ENCODE measurements around the gene EFEMP2.

DNA sequence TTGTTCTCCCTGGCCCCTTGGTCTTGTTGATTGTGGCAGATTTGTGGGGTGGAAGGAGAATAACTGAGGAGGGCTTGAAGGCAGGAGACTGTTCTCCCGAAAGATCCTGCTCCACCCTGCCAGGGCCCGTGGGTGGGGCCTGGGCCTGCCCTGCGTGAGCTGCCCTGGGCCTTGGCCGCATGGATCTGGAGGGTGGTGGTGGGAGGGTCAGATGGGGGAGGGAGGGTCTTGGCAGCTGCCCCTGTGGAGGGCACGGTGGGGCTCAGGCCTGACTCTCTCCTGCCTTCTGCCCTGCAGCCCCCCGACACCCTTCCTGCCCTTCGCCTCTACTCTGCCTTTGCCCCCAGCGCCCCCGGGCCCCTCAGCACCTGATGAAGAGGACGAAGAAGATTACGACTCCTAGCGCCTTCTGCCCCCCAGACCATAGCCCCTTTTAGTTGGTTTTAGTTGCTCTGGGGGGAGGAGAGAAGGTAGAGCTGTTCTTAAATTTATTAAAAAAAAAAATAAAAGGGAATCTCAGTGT lies 48.5 kb upstream of the EFEMP2 start:
- no peak for TF ChIP-seq CTCF (IDR thresholded peaks at IDR 0.05 in 2 of 3, conservative IDR thresholded peaks at IDR 0.05 in 1 of 3; ENCODE audit: control insufficient read depth in 2 of 3, extremely low read depth in 1 of 3, insufficient read depth in 1 of 3, low read depth in 3 of 3, low read length in 3 of 3)
- TF ChIP-seq POLR2AphosphoS5 (IDR thresholded peaks at IDR 0.05; ENCODE audit: low read length) = no peak
- no peak for TF ChIP-seq CBFB (IDR thresholded peaks at IDR 0.05; ENCODE audit: low read depth)
- no peak for TF ChIP-seq ZNF384 (IDR thresholded peaks at IDR 0.05; ENCODE audit: borderline replicate concordance, low read depth, low read length)
- TF ChIP-seq NRF1 (conservative IDR thresholded peaks at IDR 0.05; ENCODE audit: low read depth, low read length) = no peak
- TF ChIP-seq TAF1 (IDR thresholded peaks at IDR 0.05; ENCODE audit: borderline replicate concordance, low read depth, low read length) = no peak
- no peak for TF ChIP-seq CHD4 (IDR thresholded peaks at IDR 0.05)
- no peak for TF ChIP-seq RCOR1 (conservative IDR thresholded peaks at IDR 0.05; ENCODE audit: low read depth, low read length)
- no peak for TF ChIP-seq RAD21 (IDR thresholded peaks at IDR 0.05; ENCODE audit: insufficient read depth, low read depth, low read length)
- no peak for TF ChIP-seq HDAC6 (IDR thresholded peaks at IDR 0.05; ENCODE audit: unreplicated experiment)
- TF ChIP-seq MAX (IDR thresholded peaks at IDR 0.05; ENCODE audit: low read depth, low read length) = no peak

Measured in GM12878 (cell line).